GM04504 (cell line): ENCODE results near the gene NF1.

ENCODE experiments used
- DNase-seq: peaks from one replicate; pipeline ENCODE4 v3.0.0-alpha.2; 2012; ENCODE audit warnings: low read depth

The NF1 gene

DNA sequence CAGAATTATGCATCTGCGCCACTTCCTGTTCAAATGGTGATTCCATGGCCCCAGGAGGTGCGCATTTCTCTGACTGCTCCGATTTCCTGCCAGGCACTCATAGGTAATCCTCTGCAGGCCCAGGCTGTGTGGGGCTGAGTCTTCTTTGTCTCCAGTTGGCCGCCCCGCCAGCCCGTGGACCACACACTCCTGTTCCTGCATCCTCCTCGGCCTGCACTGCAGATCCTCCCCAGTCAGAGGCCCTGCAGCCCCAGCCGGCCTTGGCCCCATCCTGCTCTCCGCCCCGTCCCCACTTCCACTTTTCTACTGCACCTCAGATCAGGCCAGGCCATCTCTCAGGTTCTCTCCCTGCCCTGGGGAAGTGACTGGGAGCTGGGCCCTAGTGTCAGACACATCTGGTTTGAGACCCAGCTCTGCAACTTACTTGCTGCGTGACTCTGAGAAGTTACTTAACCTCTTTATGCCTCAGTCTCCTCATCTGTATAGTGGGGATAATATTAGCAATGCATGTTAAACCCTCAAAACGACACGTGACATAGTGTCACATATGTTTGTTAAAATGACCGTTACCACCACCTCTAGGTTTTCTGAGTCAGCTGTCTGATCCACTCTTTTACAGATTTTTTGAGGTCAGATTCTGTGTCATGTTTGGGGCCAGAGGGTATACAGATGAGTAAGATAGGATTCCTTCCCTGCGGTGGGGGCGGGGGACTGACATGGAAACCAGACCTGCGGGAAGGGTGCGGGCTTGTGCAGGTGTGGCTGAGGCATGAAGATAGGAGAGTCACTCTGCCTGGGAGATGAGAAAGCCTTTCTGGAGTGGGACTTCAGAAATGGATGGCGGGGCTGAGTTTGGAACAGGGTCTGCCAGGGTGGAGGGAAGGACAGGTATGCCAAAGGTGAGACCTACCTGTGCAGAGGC is 309.5 kb downstream of the NF1 start:
- DNase-seq, result no peak

- no peak for DNase-seq
These were observed 311.2 kb downstream of the NF1 start for GRCh38 chr17:31405890-31406371.

DNA sequence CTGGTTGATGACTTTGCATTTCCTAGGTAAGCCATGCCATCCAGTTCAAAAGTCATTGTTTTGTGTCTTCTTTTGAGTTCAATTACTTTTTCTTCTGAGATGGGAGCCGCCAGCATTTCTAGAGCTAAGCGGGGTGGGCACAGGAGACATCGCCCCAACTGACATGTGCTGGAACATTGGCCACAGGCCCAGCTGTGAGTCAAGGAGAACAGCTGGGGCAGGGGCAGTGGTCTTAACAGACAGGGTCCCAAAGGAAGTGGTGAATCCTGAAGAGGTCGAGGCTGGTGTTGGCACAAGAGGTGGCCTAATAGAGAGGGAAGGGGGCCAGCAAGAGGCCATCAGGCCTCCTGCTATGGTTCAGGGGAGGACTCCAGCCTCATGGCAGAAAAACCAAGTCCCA is 313.8 kb downstream of the NF1 start:
- no peak for DNase-seq

- no peak for DNase-seq
These were observed 317.0 kb downstream of the NF1 start for GRCh38 chr17:31411707-31412285.

- no peak for DNase-seq
These were observed 317.7 kb downstream of the NF1 start for GRCh38 chr17:31412511-31412910.

DNA sequence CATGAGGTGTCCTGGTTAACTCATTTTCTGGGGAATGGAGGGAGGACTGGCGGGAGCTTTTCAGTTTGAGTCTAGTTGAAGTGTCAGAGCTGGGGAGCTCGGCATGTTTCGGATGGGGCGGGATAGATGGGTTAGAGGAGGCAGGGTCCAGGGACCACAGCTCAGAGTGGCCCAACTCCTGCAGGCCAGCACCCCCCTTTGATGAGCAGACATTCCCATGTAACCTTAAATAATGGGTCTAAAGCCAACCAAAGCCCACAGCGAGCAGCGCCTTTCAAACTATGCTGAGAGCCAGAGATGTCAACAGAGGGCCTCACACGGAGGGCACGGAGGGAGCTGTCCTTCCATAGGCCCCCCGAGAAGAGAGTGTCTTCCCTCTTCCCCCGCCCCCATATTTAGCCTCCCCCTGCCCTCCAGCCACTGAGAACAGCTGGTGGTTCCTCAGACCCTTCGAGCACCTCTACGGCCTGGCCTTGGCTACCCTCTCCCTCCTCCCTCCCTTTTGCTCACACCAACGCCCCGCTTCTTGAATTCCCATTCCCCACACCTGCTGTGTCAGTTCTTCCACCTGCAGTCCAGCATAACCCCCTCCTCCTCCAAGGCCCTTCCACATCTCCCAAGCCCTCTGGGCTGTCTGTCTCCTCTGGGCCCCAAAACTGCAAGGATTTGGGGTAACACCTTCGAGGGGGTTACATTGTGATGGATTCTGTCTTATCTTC is 318.5 kb downstream of the NF1 start:
- no peak for DNase-seq

DNA sequence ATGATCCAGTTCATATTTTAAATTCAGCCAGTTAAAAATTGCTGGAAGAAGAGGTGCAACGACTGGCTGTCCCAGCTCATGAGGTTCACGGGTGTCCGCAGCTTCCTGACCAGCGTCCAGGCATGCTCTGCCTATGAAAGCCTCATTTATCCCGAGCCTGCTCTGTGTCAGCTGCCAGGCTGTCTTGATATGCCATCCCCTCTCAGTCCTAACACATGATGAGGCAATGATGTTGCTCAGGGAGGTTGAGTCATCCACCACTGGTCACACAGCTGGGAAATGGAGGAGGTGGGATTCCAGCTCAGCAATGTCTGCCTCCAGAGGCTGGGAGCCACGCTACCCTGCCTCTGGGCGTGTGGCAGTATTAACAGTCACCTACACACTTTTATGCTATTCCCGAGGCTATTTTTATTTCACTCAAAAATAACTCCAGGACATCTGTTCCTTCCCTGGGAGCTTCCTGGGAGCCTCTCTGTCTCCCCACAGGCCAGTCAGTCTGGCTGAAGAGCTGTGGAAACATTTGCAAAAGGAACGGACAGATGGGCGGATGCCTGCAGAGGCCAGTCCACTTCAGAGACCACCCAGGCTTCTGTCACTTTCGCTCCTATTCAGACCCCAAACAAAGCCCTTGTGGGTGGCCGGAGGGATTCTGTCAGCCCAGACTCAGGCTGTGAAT is 319.2 kb downstream of the NF1 start:
- DNase-seq, result peak; percentile 30

DNA sequence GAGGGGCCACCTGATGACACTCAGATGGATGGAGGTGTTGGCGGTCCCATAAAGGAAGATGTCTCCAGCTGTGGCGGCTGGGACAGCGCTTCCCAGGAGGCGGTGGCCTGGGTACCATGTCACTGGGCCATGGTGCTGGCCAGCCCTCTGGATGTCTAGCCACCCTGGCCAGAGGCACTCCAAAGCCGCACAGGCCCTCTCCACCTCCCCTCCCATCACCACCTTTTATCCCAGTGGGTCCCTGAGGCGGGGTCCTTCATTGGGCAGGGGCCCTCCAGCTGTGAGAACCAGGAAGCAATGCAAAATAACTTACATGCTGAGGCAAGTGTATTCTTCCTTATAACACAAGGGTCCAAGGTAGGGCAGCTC is 319.8 kb downstream of the NF1 start:
- no peak for DNase-seq

DNA sequence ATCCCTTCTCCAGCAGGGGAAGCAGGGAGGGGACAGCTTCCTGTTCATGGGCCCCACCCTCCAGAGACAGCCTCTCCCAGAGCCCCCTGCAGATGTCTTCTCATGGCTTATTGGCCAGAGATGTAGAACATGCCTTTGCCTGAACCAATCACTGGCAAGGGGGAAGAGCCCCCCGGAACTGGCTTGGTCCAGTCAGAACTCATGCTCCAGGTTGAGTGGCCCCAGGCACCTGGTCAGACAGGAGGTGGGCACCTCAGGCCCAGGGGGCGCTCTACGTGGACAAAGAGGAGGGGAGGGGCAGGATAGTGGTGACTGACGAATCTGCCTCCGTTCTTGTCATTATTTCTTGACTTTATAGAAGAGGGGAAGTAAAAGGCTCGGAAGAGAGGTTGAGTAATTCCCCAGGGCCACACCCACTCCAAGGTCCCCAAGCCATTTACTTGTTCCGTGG is 320.3 kb downstream of the NF1 start:
- DNase-seq, result no peak

- no peak for DNase-seq
These were observed 321.1 kb downstream of the NF1 start for GRCh38 chr17:31415640-31416502.

GRCh38 chr17:31416503-31416923 is 321.7 kb downstream of the NF1 start:
- no peak for DNase-seq

DNA sequence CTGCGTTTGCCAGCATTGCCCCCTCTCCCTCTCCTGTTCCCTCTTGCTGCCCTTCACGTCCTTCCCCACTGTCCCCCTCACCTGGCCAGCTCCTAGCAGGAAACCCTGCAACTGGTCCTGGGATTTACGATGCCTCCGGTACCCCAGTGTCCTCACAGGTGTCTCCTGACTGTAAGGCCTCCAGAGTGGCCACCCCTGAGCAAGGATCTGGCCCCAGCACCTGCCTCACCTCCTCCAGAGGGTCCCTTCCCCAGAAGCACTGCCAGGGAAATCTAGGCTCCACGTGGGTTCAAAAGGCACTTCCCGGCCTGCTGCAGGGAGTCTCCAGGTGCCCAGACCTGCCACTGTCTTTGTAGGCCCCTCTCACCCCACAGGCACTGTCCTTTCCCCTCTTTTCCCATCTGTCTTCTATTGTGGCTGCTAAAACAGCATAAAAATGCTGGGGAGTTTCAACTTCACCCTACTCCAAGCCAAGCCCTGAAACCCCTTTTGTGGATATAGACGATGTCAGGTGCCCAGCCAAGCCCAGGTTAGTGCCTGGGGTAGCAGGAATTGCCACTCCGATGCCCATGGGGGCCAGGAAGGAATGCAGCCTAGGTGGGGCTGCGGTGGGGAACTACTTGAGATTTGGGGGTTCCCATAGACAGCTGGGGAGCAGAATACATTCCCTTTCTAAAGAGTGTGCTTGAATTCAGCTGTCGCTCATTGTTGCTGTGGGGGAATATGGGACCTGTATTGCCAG is 322.4 kb downstream of the NF1 start:
- DNase-seq, result no peak

DNA sequence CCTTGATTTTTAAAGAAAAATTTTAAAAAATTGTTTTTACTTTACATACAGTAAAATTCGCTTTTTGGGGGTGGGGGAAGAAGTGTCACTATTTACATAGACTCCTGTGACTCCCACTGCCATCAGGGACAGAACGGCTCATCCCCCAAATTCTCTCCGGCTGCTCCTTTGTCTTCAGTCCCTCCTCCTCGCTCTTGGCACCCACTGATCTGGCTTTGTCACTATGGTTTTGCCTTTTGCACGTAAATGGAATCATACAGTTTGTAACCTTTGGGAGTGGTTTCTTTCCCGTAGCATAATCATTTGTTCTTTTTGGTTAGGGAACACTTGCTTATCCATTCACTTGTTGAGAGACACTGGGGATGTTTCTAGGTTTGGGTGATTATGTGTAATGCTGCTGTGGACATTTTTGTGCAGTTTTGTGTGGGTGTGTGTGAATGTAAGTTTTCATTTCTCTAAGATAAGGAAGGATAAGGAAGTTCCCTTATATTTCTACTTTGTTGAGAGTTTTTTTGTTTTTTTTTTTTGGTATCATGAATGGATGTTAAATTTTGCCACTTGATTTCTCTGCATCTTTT is 324.1 kb downstream of the NF1 start:
- no peak for DNase-seq

- DNase-seq, result no peak
These were observed 327.7 kb downstream of the NF1 start for GRCh38 chr17:31422443-31422842.

DNA sequence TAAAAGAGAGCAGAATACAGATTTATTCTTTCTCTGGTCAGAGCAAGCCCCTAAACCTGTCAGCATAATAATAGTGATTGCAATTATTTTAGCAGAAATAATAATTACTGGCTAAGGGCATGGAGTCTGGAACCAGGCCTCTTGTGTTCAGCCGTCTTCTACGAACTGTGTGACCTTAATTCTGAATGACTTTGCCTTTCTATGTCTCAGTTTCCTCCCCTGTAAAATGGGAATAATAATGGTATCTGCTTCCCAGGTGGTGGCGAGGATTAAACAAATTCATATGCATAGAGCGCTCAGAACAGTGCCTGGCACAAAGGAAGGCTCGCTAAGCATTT is 330.1 kb downstream of the NF1 start:
- no peak for DNase-seq

DNA sequence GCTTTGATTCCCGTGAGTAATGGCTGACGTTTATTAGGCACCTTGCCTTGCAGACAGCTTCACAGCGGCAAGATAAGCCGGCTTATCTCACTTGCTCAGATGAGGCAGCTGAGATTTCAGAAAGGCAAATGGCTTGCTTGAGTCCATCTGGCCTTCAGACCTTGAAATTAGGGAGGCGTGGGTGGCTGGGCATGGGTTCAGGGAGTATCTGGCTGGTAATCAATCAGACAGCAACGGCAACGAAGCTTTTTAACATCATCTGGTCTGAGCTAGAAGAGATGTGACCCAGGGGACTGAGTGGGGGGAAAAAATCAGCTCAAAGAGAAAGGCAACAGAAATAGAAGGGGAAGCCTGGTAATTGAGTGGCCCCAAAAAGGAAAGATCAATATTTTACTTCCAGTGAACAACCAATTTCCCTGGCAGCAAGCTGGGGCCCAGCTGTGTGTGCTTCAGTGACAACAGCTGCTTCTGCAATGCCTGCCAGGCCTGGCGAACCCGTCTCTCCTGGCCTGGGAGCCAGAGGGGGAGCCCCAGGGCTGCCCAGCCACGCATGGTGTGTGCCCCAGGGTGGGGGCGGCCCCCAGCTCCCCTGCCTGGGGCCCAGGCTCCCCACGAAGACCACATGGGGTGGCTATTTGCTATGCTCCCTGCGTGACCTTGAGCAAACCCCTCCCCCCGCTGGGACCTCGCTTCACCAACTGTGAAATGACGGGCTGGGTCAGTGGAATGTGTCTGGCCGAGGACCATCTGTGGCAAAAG is 330.7 kb downstream of the NF1 start:
- no peak for DNase-seq
